ENCODE measurements around the gene MYH14.

The MYH14 gene

GRCh38 chr19:50181121-50181520, 22.3 kb upstream of the MYH14 start:
- H3K4me1 Mint-ChIP-seq = peaks cover 4% of the 10 kb centered on the region
- no peaks in the 10 kb centered on the region for H3K27me3 Mint-ChIP-seq
- ATAC-seq (no peak), DNase-seq (no peak)
- H3K9me3 Mint-ChIP-seq = no peaks in the 10 kb centered on the region
- H3K27ac Mint-ChIP-seq = no peak overlapping the region
- H3K4me3 Mint-ChIP-seq = no peak overlapping the region

DNA sequence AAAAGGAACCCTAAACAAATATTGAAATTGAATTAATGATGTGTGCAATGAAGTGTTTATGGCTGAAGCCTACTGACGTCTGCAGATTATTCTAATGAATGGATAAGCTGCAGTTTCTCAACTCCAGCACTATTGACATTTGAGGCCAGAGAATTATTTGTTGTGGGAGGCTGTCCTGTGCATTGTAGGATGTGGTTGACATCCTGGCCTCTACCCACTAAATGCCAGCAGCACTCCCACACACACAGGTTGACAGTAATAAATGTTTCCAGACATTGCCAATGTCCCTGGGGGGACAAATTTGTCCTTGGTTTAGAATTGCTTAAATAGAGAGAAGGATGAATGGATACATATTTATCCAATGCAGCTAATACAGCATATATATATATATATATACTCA, 19.2 kb upstream of the MYH14 start:
- Mint-ChIP-seq H3K4me3 (no peak overlapping the region), H3K9me3 (no peaks in the 10 kb centered on the region), H3K27me3 (peaks cover 6% of the 10 kb centered on the region), H3K4me1 (peaks cover under 1% of the 10 kb centered on the region), H3K27ac (no peak overlapping the region)
- DNase-seq (no peak), ATAC-seq (no peak)

DNA sequence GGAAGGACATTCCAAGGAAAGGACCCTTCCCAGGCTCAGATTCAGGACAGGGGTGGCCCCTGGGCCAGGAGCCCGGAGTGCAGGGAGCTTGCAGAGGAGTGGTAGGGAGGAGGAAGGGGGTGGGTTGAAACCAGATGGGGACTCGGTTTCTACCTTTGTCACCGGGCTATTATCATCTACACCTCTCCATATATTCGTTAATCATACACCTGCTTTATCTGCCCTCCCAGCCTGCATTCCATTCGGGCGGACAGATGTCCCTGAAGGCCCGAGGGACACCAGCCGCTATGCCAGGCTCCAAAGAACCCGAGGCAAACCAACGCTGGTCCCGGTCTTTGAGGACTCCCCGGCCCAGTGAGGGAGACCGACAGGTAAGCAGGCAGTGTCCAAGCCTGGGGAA, 15.5 kb upstream of the MYH14 start:
- DNase-seq = no peak
- Mint-ChIP-seq H3K9me3 (no peaks in the 10 kb centered on the region), H3K27ac (no peak overlapping the region), H3K4me1 (no peaks in the 10 kb centered on the region), H3K4me3 (no peak overlapping the region), H3K27me3 (peaks cover 25% of the 10 kb centered on the region)
- ATAC-seq = no peak

DNA sequence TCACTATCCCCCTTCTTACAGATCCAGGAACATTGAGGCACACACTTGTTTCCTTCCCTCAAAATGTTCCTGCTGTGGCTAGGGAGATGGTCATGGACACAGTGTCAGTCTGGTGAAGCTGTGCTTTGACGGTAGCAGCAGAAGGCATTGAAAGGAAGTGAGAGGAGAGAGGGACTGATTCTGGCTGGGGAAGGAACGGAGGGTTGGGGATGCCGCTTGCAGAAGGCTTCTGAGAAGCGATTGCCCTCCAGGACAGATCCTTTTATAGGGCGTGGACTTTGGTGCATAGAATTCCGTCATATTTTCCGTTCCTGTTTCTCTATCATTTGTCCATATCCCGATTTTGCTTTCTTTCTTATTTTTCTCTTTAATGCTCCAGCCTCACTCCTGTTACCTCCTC, 14.1 kb upstream of the MYH14 start:
- no peaks in the 10 kb centered on the region for H3K4me1 Mint-ChIP-seq
- DNase-seq (no peak), ATAC-seq (no peak)
- H3K4me3 Mint-ChIP-seq = no peak overlapping the region
- no peaks in the 10 kb centered on the region for H3K9me3 Mint-ChIP-seq
- H3K27ac Mint-ChIP-seq = no peak overlapping the region
- H3K27me3 Mint-ChIP-seq = peaks cover 30% of the 10 kb centered on the region

- no peak for ATAC-seq
- Mint-ChIP-seq H3K4me3 (no peak overlapping the region), H3K9me3 (no peaks in the 10 kb centered on the region), H3K27ac (no peak overlapping the region), H3K4me1 (no peaks in the 10 kb centered on the region), H3K27me3 (peaks cover 33% of the 10 kb centered on the region)
- DNase-seq = no peak
Measured at GRCh38 chr19:50190439-50190891, 13.0 kb upstream of the MYH14 start.

DNA sequence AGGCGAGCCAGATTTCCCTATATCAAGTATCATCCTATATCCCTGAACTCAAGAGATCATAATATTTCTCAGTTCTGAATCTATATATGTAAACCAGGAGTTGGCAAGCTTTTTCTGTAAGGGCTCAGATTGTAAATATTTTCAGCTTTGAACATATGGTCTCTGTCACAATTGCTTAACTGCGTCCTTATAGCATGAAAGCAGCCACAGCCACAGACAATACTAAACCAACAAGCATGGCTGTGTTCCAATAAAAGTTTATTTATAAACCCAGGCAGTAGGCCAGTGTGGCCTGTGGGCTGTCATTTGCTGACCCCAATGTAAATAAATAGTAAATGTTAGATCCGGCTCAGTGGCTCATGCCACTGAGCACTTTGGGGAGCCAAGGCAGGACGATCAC, 12.2 kb upstream of the MYH14 start:
- H3K4me3 Mint-ChIP-seq = no peak overlapping the region
- H3K27ac Mint-ChIP-seq = no peak overlapping the region
- H3K27me3 Mint-ChIP-seq = peaks cover 40% of the 10 kb centered on the region
- H3K4me1 Mint-ChIP-seq = no peaks in the 10 kb centered on the region
- ATAC-seq (no peak), DNase-seq (no peak)
- no peaks in the 10 kb centered on the region for H3K9me3 Mint-ChIP-seq

DNA sequence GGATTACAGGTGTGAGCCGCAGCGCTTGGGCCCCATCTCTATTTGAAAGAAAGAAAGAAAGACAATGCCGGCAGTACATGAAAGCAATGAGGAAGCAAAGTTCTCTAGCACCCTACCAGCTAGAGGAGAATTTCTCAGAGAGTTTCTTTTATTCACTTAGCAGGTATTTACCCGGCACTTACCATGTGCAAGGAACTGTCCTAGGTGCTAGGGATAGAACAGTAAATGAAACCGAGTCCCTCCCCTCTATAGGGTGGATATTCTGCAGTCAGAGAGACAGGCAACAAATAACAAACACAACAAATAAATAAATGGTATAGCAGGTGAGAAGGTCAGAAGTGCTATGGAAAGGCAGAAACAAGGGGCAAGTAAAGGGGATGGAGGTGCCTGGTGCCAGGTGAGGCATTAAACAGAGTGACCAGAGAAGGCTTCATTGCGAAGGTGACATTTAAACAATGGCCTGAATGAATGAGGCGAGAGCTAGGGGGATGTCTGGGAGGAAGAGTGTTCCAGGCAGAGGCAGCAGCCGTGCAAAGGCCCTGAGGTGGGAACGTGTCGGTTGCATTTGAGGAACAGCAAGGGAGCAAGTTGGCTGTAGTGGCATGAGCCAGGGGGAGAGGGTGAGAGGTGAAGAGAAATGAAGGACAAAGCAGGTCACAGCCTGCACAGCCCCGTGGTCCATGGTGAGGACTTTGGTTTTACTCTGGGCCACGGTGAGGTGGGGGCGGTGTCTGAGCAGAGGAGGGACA, 10.8 kb upstream of the MYH14 start:
- peaks cover 54% of the 10 kb centered on the region for H3K27me3 Mint-ChIP-seq
- ATAC-seq = no peak
- no peaks in the 10 kb centered on the region for H3K4me1 Mint-ChIP-seq
- no peaks in the 10 kb centered on the region for H3K9me3 Mint-ChIP-seq
- no peak for DNase-seq
- H3K4me3 Mint-ChIP-seq = no peak overlapping the region
- H3K27ac Mint-ChIP-seq = peak overlapping the region in 1 of 2 donors; percentile 0

DNA sequence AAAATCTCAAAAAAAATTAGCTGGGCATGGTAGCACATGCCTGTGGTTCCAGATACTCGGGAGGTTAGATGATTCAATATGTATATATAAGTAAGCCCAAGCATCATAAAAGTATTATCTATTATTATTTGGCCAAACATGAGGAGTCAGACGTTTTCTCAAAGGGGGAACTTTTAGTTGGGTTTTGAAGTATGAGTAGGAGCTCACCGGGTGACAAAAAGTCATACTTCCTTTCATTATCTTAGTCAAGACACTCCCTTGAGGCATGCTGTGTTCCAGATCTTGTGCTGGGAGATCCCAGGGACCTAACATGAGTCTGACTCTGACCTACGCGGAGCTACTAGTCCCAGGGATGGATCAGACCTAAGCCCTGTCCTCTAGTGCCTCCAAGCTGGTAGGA, 8.2 kb upstream of the MYH14 start:
- H3K4me1 Mint-ChIP-seq = no peaks in the 10 kb centered on the region
- DNase-seq = no peak
- H3K27ac Mint-ChIP-seq = no peak overlapping the region
- H3K27me3 Mint-ChIP-seq = peaks cover 57% of the 10 kb centered on the region
- H3K4me3 Mint-ChIP-seq = no peak overlapping the region
- no peak for ATAC-seq
- H3K9me3 Mint-ChIP-seq = no peaks in the 10 kb centered on the region

DNA sequence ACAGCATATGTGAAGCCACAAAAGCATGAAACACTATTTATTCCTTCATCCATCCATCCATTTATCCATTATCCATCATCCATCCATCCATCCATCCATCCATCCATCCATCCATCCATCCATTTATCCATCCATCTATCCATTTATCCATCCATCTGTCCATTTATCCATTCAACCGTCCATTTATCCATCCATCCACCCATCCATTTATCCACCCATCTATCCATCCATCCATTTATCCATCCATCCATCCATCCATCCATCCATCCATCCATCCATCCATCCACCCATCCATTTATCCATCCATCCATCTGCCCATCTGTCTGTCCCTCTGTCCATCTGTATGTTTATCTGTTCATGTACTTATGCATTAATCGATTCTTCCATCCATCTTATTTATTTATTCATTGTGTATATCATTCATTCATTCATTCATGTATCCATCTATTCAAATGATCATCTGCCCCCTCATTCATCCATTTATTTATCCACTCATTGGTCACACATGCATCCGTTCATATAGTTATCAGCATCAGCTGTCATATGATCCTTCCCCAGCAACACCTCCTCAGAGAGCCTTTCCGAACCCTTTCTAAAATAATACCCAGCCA, 7.0 kb upstream of the MYH14 start:
- no peak for ATAC-seq
- Mint-ChIP-seq H3K4me3 (no peak overlapping the region), H3K9me3 (no peaks in the 10 kb centered on the region), H3K27ac (no peak overlapping the region), H3K27me3 (peaks cover 55% of the 10 kb centered on the region), H3K4me1 (no peaks in the 10 kb centered on the region)
- DNase-seq = no peak

DNA sequence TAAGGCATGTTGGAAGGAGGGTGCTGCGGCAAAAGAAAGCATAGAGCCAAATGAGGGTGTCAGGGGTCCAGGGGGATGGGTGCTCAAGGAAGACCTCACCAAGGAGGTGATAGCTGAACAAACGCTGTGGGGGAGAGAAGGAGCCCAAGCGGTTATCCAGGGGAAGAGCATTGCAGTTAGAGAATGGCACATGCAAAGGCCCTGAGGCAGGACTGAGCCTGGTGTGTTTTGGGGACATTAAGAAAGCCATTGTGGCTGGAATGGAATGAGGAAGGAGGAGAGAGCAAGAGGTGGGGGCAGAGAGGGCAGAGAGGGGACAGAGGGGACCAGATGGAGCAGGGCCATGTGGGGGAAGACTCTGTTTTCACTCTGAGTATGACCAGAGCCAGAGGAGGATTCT, 6.1 kb upstream of the MYH14 start:
- no peak for ATAC-seq
- H3K9me3 Mint-ChIP-seq = no peaks in the 10 kb centered on the region
- peaks cover 63% of the 10 kb centered on the region for H3K27me3 Mint-ChIP-seq
- H3K27ac Mint-ChIP-seq = no peak overlapping the region
- no peak overlapping the region for H3K4me3 Mint-ChIP-seq
- no peaks in the 10 kb centered on the region for H3K4me1 Mint-ChIP-seq
- no peak for DNase-seq

DNA sequence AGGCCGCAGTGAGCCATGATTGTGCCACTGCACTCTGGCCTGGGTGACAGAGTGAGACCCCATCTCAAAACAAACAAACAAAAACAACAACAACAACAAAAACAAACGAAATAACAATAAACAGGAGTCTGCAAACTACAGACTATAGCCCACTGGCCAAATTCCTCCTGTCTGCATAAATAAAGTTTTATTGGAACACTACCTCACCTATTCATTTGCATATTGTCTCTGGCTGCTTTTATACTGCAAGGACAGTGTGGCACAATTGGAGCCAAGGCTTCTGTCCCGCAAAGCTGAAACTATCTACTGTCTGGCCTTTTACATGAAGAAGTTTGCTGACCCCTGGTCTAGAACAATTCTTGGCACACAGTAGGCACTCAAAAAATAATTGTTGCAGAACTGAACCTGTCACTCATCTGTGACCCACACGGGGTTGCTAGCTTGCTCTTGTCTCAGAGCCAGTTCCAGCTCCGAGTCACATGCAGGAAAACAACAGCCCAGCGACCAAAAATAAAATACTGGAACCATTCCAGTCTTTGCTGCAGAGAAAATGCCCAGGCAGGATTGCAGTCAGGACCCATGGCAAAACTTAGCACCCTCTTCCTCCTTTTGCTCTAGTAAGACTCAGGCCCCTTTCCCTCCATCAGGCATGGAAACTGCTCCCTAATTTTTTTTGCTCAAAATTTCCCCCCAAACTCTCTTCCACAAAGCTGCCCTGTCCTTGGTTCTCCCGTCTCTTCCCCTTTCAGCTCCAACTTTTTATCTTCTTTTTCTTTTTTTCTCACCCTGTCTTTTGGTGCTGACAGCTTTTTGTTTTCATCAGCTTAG, 4.8 kb upstream of the MYH14 start:
- DNase-seq = no peak
- H3K27me3 Mint-ChIP-seq = peaks cover 57% of the 10 kb centered on the region

GRCh38 chr19:50199259-50199555, 4.2 kb upstream of the MYH14 start:
- no peaks in the 10 kb centered on the region for H3K9me3 Mint-ChIP-seq
- H3K27ac Mint-ChIP-seq = no peak overlapping the region
- DNase-seq (no peak), ATAC-seq (no peak)
- H3K4me3 Mint-ChIP-seq = no peak overlapping the region
- no peaks in the 10 kb centered on the region for H3K4me1 Mint-ChIP-seq
- peaks cover 62% of the 10 kb centered on the region for H3K27me3 Mint-ChIP-seq

More for the DNA sequence above, 4.8 kb upstream of the MYH14 start:
- no peaks in the 10 kb centered on the region for H3K4me1 Mint-ChIP-seq
- no peak overlapping the region for H3K4me3 Mint-ChIP-seq
- ATAC-seq = no peak
- H3K9me3 Mint-ChIP-seq = no peaks in the 10 kb centered on the region
- no peak overlapping the region for H3K27ac Mint-ChIP-seq

- Mint-ChIP-seq H3K4me3 (no peak overlapping the region), H3K4me1 (no peaks in the 10 kb centered on the region), H3K27ac (no peak overlapping the region), H3K9me3 (no peaks in the 10 kb centered on the region), H3K27me3 (peaks cover 72% of the 10 kb centered on the region)
- DNase-seq = no peak
- ATAC-seq = no peak
Measured at GRCh38 chr19:50202386-50202785, 1.0 kb upstream of the MYH14 start.

DNA sequence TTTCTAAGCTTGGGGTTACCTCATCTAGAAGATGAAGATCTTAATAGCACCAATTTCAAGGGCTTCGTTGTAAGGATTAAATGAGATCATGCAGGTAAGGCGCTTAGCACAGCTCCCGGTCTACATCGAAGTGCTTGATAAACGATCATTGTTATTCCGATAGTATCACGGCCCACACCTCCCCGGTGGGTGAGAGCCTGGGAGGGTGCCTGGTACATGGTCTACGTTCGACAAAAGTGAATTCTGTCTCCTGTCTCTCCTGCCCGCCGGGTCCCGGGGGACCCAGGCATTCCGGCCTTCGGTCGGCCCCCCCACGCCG, 501 bp upstream of the MYH14 start:
- Mint-ChIP-seq H3K27ac (no peak overlapping the region), H3K27me3 (peaks cover 68% of the 10 kb centered on the region), H3K4me3 (no peak overlapping the region), H3K4me1 (no peaks in the 10 kb centered on the region), H3K9me3 (no peaks in the 10 kb centered on the region)
- DNase-seq (no peak), ATAC-seq (no peak)

- Mint-ChIP-seq H3K4me1 (no peaks in the 10 kb centered on the region), H3K27me3 (peaks cover 63% of the 10 kb centered on the region), H3K27ac (no peak overlapping the region), H3K9me3 (no peaks in the 10 kb centered on the region), H3K4me3 (no peak overlapping the region)
- DNase-seq = no peak
- no peak for ATAC-seq
Measured at GRCh38 chr19:50204081-50204428, 633 bp downstream of the MYH14 start.

- Mint-ChIP-seq H3K9me3 (no peaks in the 10 kb centered on the region), H3K4me3 (no peak overlapping the region), H3K4me1 (no peaks in the 10 kb centered on the region), H3K27me3 (peaks cover 57% of the 10 kb centered on the region), H3K27ac (no peak overlapping the region)
- no peak for ATAC-seq
- DNase-seq = no peak
Measured at GRCh38 chr19:50204811-50205675, 1.6 kb downstream of the MYH14 start.
